ENCODE measurements around the gene TRIM15. TPM values are rescaled to one million over a fixed set of nuclear protein-coding genes. Genes with fewer than 3 reads are reported as not detected.

TRIM15 gene
- total RNA-seq, 2 donors from 2014 or later: not detected

- ATAC-seq (ENCODE audit: insufficient number of reproducible peaks, low FRiP score, low read depth) (peak; percentile 93), DNase-seq (ENCODE audit: low spot score) (peak; percentile 89)
- Histone ChIP-seq H3K4me3 (peak within 1 kb of the TSS; percentile 77), H3K27me3 (replicated peaks; ENCODE audit: insufficient read depth) (no peaks in the 10 kb centered on the region), H3K9me3 (no peaks in the 10 kb centered on the region), H3K4me1 (ENCODE audit: control insufficient read depth in 1 of 2, low read depth in 2 of 2) (peaks cover 20 to 31% of the 10 kb centered on the region in 2 donors), H3K36me3 (no peaks in the 10 kb centered on the region), H3K27ac (peak within 1 kb of the TSS; percentile 93 to 96)
- TF ChIP-seq CTCF (IDR thresholded peaks at IDR 0.05): no peak
These were observed 49.7 kb downstream of the TRIM15 start, which contains the start of gene TRIM26 for GRCh38 chr6:30212865-30213666. TSS of gene TRIM26 (minus strand) at chr6:30213406. CDS start at chr6:30199103, 14,303 bp downstream.

- ATAC-seq (ENCODE audit: insufficient number of reproducible peaks, low FRiP score, low read depth) (no peak), DNase-seq (ENCODE audit: low spot score) (no peak)
- Histone ChIP-seq H3K27ac (peak overlapping the region; percentile 93 to 96), H3K4me3 (peak overlapping the region; percentile 77), H3K27me3 (replicated peaks; ENCODE audit: insufficient read depth) (no peaks in the 10 kb centered on the region), H3K9me3 (no peaks in the 10 kb centered on the region), H3K4me1 (ENCODE audit: control insufficient read depth in 1 of 2, low read depth in 2 of 2) (peaks cover 17 to 29% of the 10 kb centered on the region in 2 donors), H3K36me3 (no peaks in the 10 kb centered on the region)
- no peak for TF ChIP-seq CTCF (IDR thresholded peaks at IDR 0.05)
These were observed 50.3 kb downstream of the TRIM15 start for GRCh38 chr6:30213667-30213956.

GRCh38 chr6:30213957-30214656 lies 50.8 kb downstream of the TRIM15 start:
- peak; percentile 37 for DNase-seq (ENCODE audit: low spot score)
- Histone ChIP-seq H3K4me1 (ENCODE audit: control insufficient read depth in 1 of 2, low read depth in 2 of 2) (peaks cover 17 to 29% of the 10 kb centered on the region in 2 donors), H3K4me3 (peak overlapping the region; percentile 77), H3K27me3 (replicated peaks; ENCODE audit: insufficient read depth) (no peaks in the 10 kb centered on the region), H3K27ac (peak overlapping the region; percentile 93 to 96), H3K36me3 (no peaks in the 10 kb centered on the region), H3K9me3 (no peaks in the 10 kb centered on the region)
- TF ChIP-seq CTCF (IDR thresholded peaks at IDR 0.05): no peak
- ATAC-seq (ENCODE audit: insufficient number of reproducible peaks, low FRiP score, low read depth): peak; percentile 80

GRCh38 chr6:30214657-30214982 lies 51.3 kb downstream of the TRIM15 start:
- H3K4me3 ChIP-seq: peak overlapping the region; percentile 77
- peak overlapping the region; percentile 93 to 96 for H3K27ac ChIP-seq
- no peaks in the 10 kb centered on the region for H3K9me3 ChIP-seq
- ATAC-seq (ENCODE audit: insufficient number of reproducible peaks, low FRiP score, low read depth): no peak
- H3K36me3 ChIP-seq: no peaks in the 10 kb centered on the region
- no peaks in the 10 kb centered on the region for H3K27me3 ChIP-seq (replicated peaks; ENCODE audit: insufficient read depth)
- no peak for TF ChIP-seq CTCF (IDR thresholded peaks at IDR 0.05)
- H3K4me1 ChIP-seq (ENCODE audit: control insufficient read depth in 1 of 2, low read depth in 2 of 2): peaks cover 17 to 29% of the 10 kb centered on the region in 2 donors
- DNase-seq (ENCODE audit: low spot score): no peak

- Histone ChIP-seq H3K27ac (no peak overlapping the region), H3K27me3 (replicated peaks; ENCODE audit: insufficient read depth) (no peaks in the 10 kb centered on the region), H3K9me3 (no peaks in the 10 kb centered on the region), H3K36me3 (no peaks in the 10 kb centered on the region), H3K4me3 (no peak overlapping the region), H3K4me1 (ENCODE audit: control insufficient read depth in 1 of 2, low read depth in 2 of 2) (peaks cover 14 to 20% of the 10 kb centered on the region in 2 donors)
- no peak for TF ChIP-seq CTCF (IDR thresholded peaks at IDR 0.05)
- ATAC-seq (ENCODE audit: insufficient number of reproducible peaks, low FRiP score, low read depth) (no peak), DNase-seq (ENCODE audit: low spot score) (no peak)
These were observed 52.8 kb downstream of the TRIM15 start for GRCh38 chr6:30216096-30216495.
